ENCODE results near the gene TMEM161B. TPM values are rescaled to one million over a fixed set of nuclear protein-coding genes. Genes with fewer than 3 reads are reported as not detected.

Gene TMEM161B
- total and polyA plus RNA-seq, 2 donors (not counting 3 experiments of a cell fraction or from before 2014, with no cell fraction given): 5.3 to 11.6 TPM

- Histone ChIP-seq H3K9ac (replicated peaks; ENCODE audit: extremely low read depth, insufficient read depth, low read length) (no peak overlapping the region), H4K20me1 (replicated peaks; ENCODE audit: control insufficient read depth, extremely low read depth, insufficient read depth, low read length) (no peaks in the 10 kb centered on the region), H3K79me2 (ENCODE audit: control insufficient read depth, insufficient read depth, low read length) (no peaks in the 10 kb centered on the region), H3K9me1 (replicated peaks; ENCODE audit: control insufficient read depth, extremely low read depth, insufficient read depth, low read length) (no peaks in the 10 kb centered on the region), H3K4me2 (ENCODE audit: insufficient read depth, low read length) (no peak overlapping the region), H3K27ac (ENCODE audit: insufficient read depth, low read depth, low read length) (no peak overlapping the region), H3K27me3 (ENCODE audit: control insufficient read depth in 2 of 2, insufficient read depth in 2 of 2, low read length in 2 of 2) (no peaks in the 10 kb centered on the region), H3K36me3 (ENCODE audit: control insufficient read depth in 2 of 2, extremely low read depth in 1 of 2, insufficient read depth in 2 of 2, low read length in 2 of 2) (peaks cover 0 to 3% of the 10 kb centered on the region in 2 experiments), H3K9me3 (replicated peaks; ENCODE audit: control insufficient read depth, insufficient read depth, low read length) (no peaks in the 10 kb centered on the region), H3K4me3 (replicated peaks in 1 of 3; ENCODE audit: insufficient read depth in 1 of 3, low read depth in 1 of 3, low read length in 3 of 3) (no peak overlapping the region), H3K4me1 (ENCODE audit: control insufficient read depth, extremely low read depth, insufficient read depth, low read length) (no peaks in the 10 kb centered on the region), H2AFZ (ENCODE audit: low read depth, low read length) (no peak overlapping the region)
- FAIRE-seq: no peak
- no peak for TF ChIP-seq JUN (IDR thresholded peaks at IDR 0.05; ENCODE audit: borderline replicate concordance, insufficient read depth, insufficient read length, low read depth)
- DNase-seq (ENCODE audit: low read depth, low spot score): no peak
- ChIA-PET POLR2A (no interaction called here), CTCF (interaction anchor here (1.9 kb wide), 1 partner anchor 8 kb away, joined by 4 read pairs; no protein-coding TSS in a partner anchor)
- BruUV-seq (replicated peaks): no TSS peak
- dilution Hi-C loops (cut with MboI; ENCODE audit: extremely low pct_ligation_motif_present, low sequenced_read_pairs) (no loop called here), intact Hi-C loops (cut with micrococcal nuclease) (no loop called here)
Observed at GRCh38 chr5:88195636-88196035, 73.0 kb downstream of the TMEM161B start.

- no peaks in the 10 kb centered on the region for H4K20me1 ChIP-seq (replicated peaks; ENCODE audit: control insufficient read depth, extremely low read depth, insufficient read depth, low read length)
- no peak overlapping the region for H3K4me3 ChIP-seq (replicated peaks in 1 of 3; ENCODE audit: insufficient read depth in 1 of 3, low read depth in 1 of 3, low read length in 3 of 3)
- TF ChIP-seq GATA2 (IDR thresholded peaks at IDR 0.05; ENCODE audit: insufficient read depth, insufficient read length, low read depth, low read length) (no peak), JUN (IDR thresholded peaks at IDR 0.05; ENCODE audit: borderline replicate concordance, insufficient read depth, insufficient read length, low read depth) (no peak), POLR2AphosphoS5 (IDR thresholded peaks at IDR 0.05; ENCODE audit: insufficient read depth, low read depth, low read length) (no peak), POLR2A (IDR thresholded peaks at IDR 0.05; ENCODE audit: low read depth, low read length) (no peak), MAX (IDR thresholded peaks at IDR 0.05; ENCODE audit: insufficient read depth, insufficient read length) (no peak), EZH2 (IDR thresholded peaks at IDR 0.05; ENCODE audit: borderline replicate concordance, low read depth, low read length, severe bottlenecking) (no peak), MYC (IDR thresholded peaks at IDR 0.05; ENCODE audit: low read depth, low read length) (no peak), FOS (IDR thresholded peaks at IDR 0.05; ENCODE audit: borderline replicate concordance, insufficient read depth, low read length) (no peak), CTCF (IDR thresholded peaks at IDR 0.05; ENCODE audit: extremely low read depth in 1 of 2, insufficient read depth in 1 of 2, low read depth in 1 of 2, low read length in 2 of 2) (no peak)
- CTCF ChIA-PET: no interaction called here
- no peaks in the 10 kb centered on the region for H3K4me1 ChIP-seq (ENCODE audit: control insufficient read depth, extremely low read depth, insufficient read depth, low read length)
- peaks cover 0 to 3% of the 10 kb centered on the region in 2 experiments for H3K36me3 ChIP-seq (ENCODE audit: control insufficient read depth in 2 of 2, extremely low read depth in 1 of 2, insufficient read depth in 2 of 2, low read length in 2 of 2)
- POLR2A ChIA-PET: no interaction called here
- no TSS peak for BruUV-seq (replicated peaks)
- DNase-seq (ENCODE audit: low read depth, low spot score) (no peak), FAIRE-seq (no peak)
- H3K9ac ChIP-seq (replicated peaks; ENCODE audit: extremely low read depth, insufficient read depth, low read length): no peak overlapping the region
- dilution Hi-C loops (cut with MboI; ENCODE audit: extremely low pct_ligation_motif_present, low sequenced_read_pairs): no loop called here
- H3K9me3 ChIP-seq (replicated peaks; ENCODE audit: control insufficient read depth, insufficient read depth, low read length): no peaks in the 10 kb centered on the region
- no peak overlapping the region for H2AFZ ChIP-seq (ENCODE audit: low read depth, low read length)
- H3K9me1 ChIP-seq (replicated peaks; ENCODE audit: control insufficient read depth, extremely low read depth, insufficient read depth, low read length): no peaks in the 10 kb centered on the region
- no peak overlapping the region for H3K27ac ChIP-seq (ENCODE audit: insufficient read depth, low read depth, low read length)
- no peaks in the 10 kb centered on the region for H3K27me3 ChIP-seq (ENCODE audit: control insufficient read depth in 2 of 2, insufficient read depth in 2 of 2, low read length in 2 of 2)
- intact Hi-C loops (cut with micrococcal nuclease): no loop called here
- H3K4me2 ChIP-seq (ENCODE audit: insufficient read depth, low read length): no peak overlapping the region
- no peaks in the 10 kb centered on the region for H3K79me2 ChIP-seq (ENCODE audit: control insufficient read depth, insufficient read depth, low read length)
Observed at GRCh38 chr5:88193896-88194295, 74.7 kb downstream of the TMEM161B start.

Data from endothelial cell of umbilical vein (primary cell).